Mesendoderm (in vitro differentiated cells): Measurements from ENCODE around the gene NCKAP5L.
"Not testable (repeated sequence)": the region's sequence is repeated elsewhere in the genome, so short reads cannot be mapped to it uniquely, and the experiment has no call there.

Experiments
- DNase-seq: peaks from one replicate; pipeline ENCODE4 v3.0.0; 2013
- H2AK5ac ChIP-seq: 2 replicates; pipeline ENCODE4 v1.6.1; 2013; ENCODE audit warnings: low read length, inconsistent platforms
- H2BK120ac ChIP-seq: 2 replicates; pipeline ENCODE4 v1.6.1; 2013; ENCODE audit warnings: low read depth, mild to moderate bottlenecking, low read length, moderate library complexity, mixed read lengths
- H2BK15ac ChIP-seq: replicated peaks from 2 replicates; pipeline ENCODE4 v1.6.1; 2013; ENCODE audit warnings: low read depth, mild to moderate bottlenecking, moderate library complexity
- H2BK5ac ChIP-seq: 2 replicates; pipeline ENCODE4 v1.6.1; 2013; ENCODE audit warnings: low read length, inconsistent platforms
- H3K18ac ChIP-seq: 2 replicates; pipeline ENCODE4 v1.6.1; 2013; ENCODE audit warnings: mild to moderate bottlenecking, low read length, mixed read lengths
- H3K23ac ChIP-seq: one replicate; pipeline ENCODE4 v1.6.1; 2013; ENCODE audit warnings: low read length
- H3K27ac ChIP-seq: 2 replicates; pipeline ENCODE4 v1.5.1; 2013; ENCODE audit warnings: low read depth, mild to moderate bottlenecking, inconsistent platforms, low read length, moderate library complexity
- H3K27me3 ChIP-seq: 2 replicates; pipeline ENCODE4 v1.6.1; 2013; ENCODE audit warnings: low read length, control low read depth, mild to moderate bottlenecking, inconsistent platforms; ENCODE audit not compliant: insufficient read depth, poor library complexity
- H3K36me3 ChIP-seq: 2 replicates; pipeline ENCODE4 v1.6.1; 2013; ENCODE audit warnings: low read length, inconsistent platforms; ENCODE audit not compliant: control insufficient read depth, insufficient read depth
- H3K4ac ChIP-seq: one replicate; pipeline ENCODE4 v1.6.1; 2013; ENCODE audit warnings: low read depth, mild to moderate bottlenecking, low read length, moderate library complexity
- H3K4me1 ChIP-seq: 2 replicates; pipeline ENCODE4 v1.6.1; 2013; ENCODE audit warnings: low read depth, low read length, inconsistent platforms; ENCODE audit not compliant: control insufficient read depth
- H3K4me2 ChIP-seq: 2 replicates; pipeline ENCODE4 v1.6.1; 2013; ENCODE audit warnings: low read length
- H3K4me3 ChIP-seq: 2 replicates; pipeline ENCODE4 v1.5.1; 2013; ENCODE audit warnings: mild to moderate bottlenecking, low read length
- H3K56ac ChIP-seq: one replicate; pipeline ENCODE4 v1.6.1; 2013; ENCODE audit warnings: low read length
- H3K79me1 ChIP-seq: 2 replicates; pipeline ENCODE4 v1.6.1; 2013; ENCODE audit warnings: low read length, inconsistent platforms
- H3K79me2 ChIP-seq: 2 replicates; pipeline ENCODE4 v1.6.1; 2013; ENCODE audit warnings: mild to moderate bottlenecking, low read length; ENCODE audit not compliant: control insufficient read depth, insufficient read depth
- H3K9ac ChIP-seq: 2 replicates; pipeline ENCODE4 v1.6.1; 2013; ENCODE audit warnings: low read length, inconsistent platforms
- H4K5ac ChIP-seq: one replicate; pipeline ENCODE4 v1.6.1; 2013; ENCODE audit warnings: low read length
- H4K8ac ChIP-seq: one replicate; pipeline ENCODE4 v1.6.1; 2013; ENCODE audit warnings: low read depth, mild to moderate bottlenecking, control low read depth, low read length, moderate library complexity
- WGBS: extraction: QIAGEN DNeasy Blood & Tissue Kit; methylation state at CpG from one replicate; pipeline ENCODE4 v1.1.7; 2013; ENCODE audit warnings: low lambda C conversion rate, missing lambda C conversion rate; ENCODE audit not compliant: insufficient coverage; ENCODE audit errors: extremely low coverage; 5-methylcytosine and 5-hydroxymethylcytosine counted together

NCKAP5L gene

GRCh38 chr12:49783917-49784676 is 44.1 kb downstream of the NCKAP5L start:
- H3K27ac ChIP-seq: no peak overlapping the region
- no peak overlapping the region for H3K18ac ChIP-seq
- no peaks in the 10 kb centered on the region for H3K27me3 ChIP-seq
- H4K5ac ChIP-seq: no peak overlapping the region
- H3K23ac ChIP-seq: no peak overlapping the region
- no peak for DNase-seq
- no peaks in the 10 kb centered on the region for H3K79me1 ChIP-seq
- no peak overlapping the region for H2BK120ac ChIP-seq
- H3K4me2 ChIP-seq: no peak overlapping the region
- no peak overlapping the region for H2BK5ac ChIP-seq
- H2BK15ac ChIP-seq: no peak overlapping the region
- no peak overlapping the region for H3K4me3 ChIP-seq
- H3K56ac ChIP-seq: no peak overlapping the region
- WGBS: no CpG with 5 or more reads among the region's 7 CpGs
- H3K79me2 ChIP-seq: no peaks in the 10 kb centered on the region
- no peaks in the 10 kb centered on the region for H3K4me1 ChIP-seq
- no peak overlapping the region for H3K4ac ChIP-seq
- no peak overlapping the region for H4K8ac ChIP-seq
- H2AK5ac ChIP-seq: no peak overlapping the region
- H3K9ac ChIP-seq: no peak overlapping the region
- H3K36me3 ChIP-seq: no peaks in the 10 kb centered on the region

- H2BK5ac ChIP-seq, H3K56ac ChIP-seq, H3K79me1 ChIP-seq, H2BK15ac ChIP-seq, H3K4ac ChIP-seq, H3K23ac ChIP-seq, H3K9ac ChIP-seq, H3K4me3 ChIP-seq, H3K18ac ChIP-seq, H3K4me2 ChIP-seq, DNase-seq, H3K4me1 ChIP-seq, H3K27ac ChIP-seq, H4K8ac ChIP-seq, H3K79me2 ChIP-seq, H2BK120ac ChIP-seq, H2AK5ac ChIP-seq, H4K5ac ChIP-seq, H3K36me3 ChIP-seq, H3K27me3 ChIP-seq: not testable (repeated sequence)
- no CpG with 5 or more reads among the region's 6 CpGs for WGBS
Measured at GRCh38 chr12:49780914-49781313, 47.3 kb downstream of the NCKAP5L start.

- Histone ChIP-seq H3K4me2 (no peak overlapping the region), H3K79me1 (no peaks in the 10 kb centered on the region), H3K27ac (no peak overlapping the region), H2BK5ac (no peak overlapping the region), H3K9ac (no peak overlapping the region), H2AK5ac (no peak overlapping the region), H2BK120ac (no peak overlapping the region), H2BK15ac (no peak overlapping the region), H3K4me3 (no peak overlapping the region), H3K56ac (no peak overlapping the region), H3K4ac (no peak overlapping the region), H3K18ac (no peak overlapping the region), H4K8ac (no peak overlapping the region), H3K36me3 (no peaks in the 10 kb centered on the region), H3K79me2 (no peaks in the 10 kb centered on the region), H3K27me3 (no peaks in the 10 kb centered on the region), H3K4me1 (no peaks in the 10 kb centered on the region), H4K5ac (no peak overlapping the region), H3K23ac (no peak overlapping the region)
- no CpG with 5 or more reads among the region's 2 CpGs for WGBS
- no peak for DNase-seq
Measured at GRCh38 chr12:49779581-49779980, 48.6 kb downstream of the NCKAP5L start.

GRCh38 chr12:49777800-49778748 is 50.1 kb downstream of the NCKAP5L start:
- Histone ChIP-seq H3K4me3 (no peak overlapping the region), H4K5ac (no peak overlapping the region)
- DNase-seq: peak; percentile 78

GRCh38 chr12:49777341-49777740 is 50.9 kb downstream of the NCKAP5L start:
- no peaks in the 10 kb centered on the region for H3K4me1 ChIP-seq
- H3K4me3 ChIP-seq: no peak overlapping the region
- H3K79me2 ChIP-seq: no peaks in the 10 kb centered on the region
- H3K9ac ChIP-seq: no peak overlapping the region
- DNase-seq: no peak
- H2BK15ac ChIP-seq: no peak overlapping the region
- no peak overlapping the region for H3K4ac ChIP-seq
- H4K5ac ChIP-seq: no peak overlapping the region
- no peak overlapping the region for H4K8ac ChIP-seq
- H3K27ac ChIP-seq: no peak overlapping the region
- H3K23ac ChIP-seq: no peak overlapping the region
- H2BK120ac ChIP-seq: no peak overlapping the region
- H2AK5ac ChIP-seq: no peak overlapping the region
- no peaks in the 10 kb centered on the region for H3K27me3 ChIP-seq
- WGBS: no CpG with 5 or more reads among the region's 3 CpGs
- H3K4me2 ChIP-seq: no peak overlapping the region
- H3K18ac ChIP-seq: no peak overlapping the region
- no peaks in the 10 kb centered on the region for H3K79me1 ChIP-seq
- no peaks in the 10 kb centered on the region for H3K36me3 ChIP-seq
- H2BK5ac ChIP-seq: no peak overlapping the region
- H3K56ac ChIP-seq: no peak overlapping the region

More at GRCh38 chr12:49777800-49778748, 50.1 kb downstream of the NCKAP5L start:
- Histone ChIP-seq H3K4ac (no peak overlapping the region), H3K56ac (no peak overlapping the region), H3K4me1 (no peaks in the 10 kb centered on the region), H3K79me1 (no peaks in the 10 kb centered on the region), H3K18ac (no peak overlapping the region), H2AK5ac (no peak overlapping the region), H3K23ac (no peak overlapping the region), H3K9ac (no peak overlapping the region), H2BK15ac (no peak overlapping the region), H3K4me2 (no peak overlapping the region), H3K27me3 (no peaks in the 10 kb centered on the region), H2BK5ac (no peak overlapping the region), H4K8ac (no peak overlapping the region), H3K36me3 (no peaks in the 10 kb centered on the region), H3K27ac (no peak overlapping the region), H3K79me2 (no peaks in the 10 kb centered on the region), H2BK120ac (no peak overlapping the region)
- no CpG with 5 or more reads among the region's 19 CpGs for WGBS
